Activated effector memory CD4-positive, alpha-beta T cell treated with Interleukin-2 at 50 U/mL for 16 hours (primary cell): Measurements from ENCODE around the gene SBF1.

Source experiments
- DNase-seq: peaks from one replicate; pipeline ENCODE4 v3.0.0-alpha.2; 2020

The SBF1 gene

DNA sequence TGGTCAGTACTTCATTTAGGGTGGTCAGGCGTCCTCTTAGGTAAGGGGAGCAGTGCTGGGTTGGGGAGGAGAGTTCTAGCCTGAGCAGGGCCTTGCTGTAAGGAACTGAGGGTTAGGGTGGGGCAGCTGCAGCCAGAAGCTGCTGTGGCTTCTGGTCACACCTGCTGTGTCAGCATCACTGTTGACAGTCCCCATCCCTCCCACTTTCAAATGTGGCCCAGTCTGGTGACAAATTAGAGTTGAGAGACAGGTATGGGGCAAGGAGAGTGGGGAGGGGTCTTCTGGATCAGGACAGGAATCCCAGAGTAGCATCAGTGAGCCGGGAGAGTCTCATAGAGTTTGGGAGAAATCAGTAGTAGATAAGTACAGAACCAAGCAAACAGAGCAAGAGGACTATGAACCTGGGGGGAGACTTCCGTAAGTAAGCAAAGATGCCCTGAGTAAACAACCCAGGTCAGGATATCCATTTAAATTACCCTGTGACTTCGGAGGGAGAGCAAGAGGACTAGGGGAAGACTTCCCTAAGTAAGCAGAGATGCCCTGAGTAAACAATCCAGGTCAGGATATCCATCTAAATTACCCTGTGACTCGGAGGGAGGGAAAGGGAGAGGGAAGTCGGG is 78.0 kb downstream of the SBF1 start:
- no peak for DNase-seq
